ENCODE results near the gene PDLIM1. TPM values are rescaled to one million over a fixed set of nuclear protein-coding genes. Genes with fewer than 3 reads are reported as not detected.
A peak's percentile ranks its signal among the peaks of the same experiment; 100 is the strongest.

Gene PDLIM1
- total and polyA plus RNA-seq, 9 of the 15 experiments (the other 6 are each of a cell fraction or from before 2014, with no cell fraction given): 19.8 to 164 (median 39.1) TPM

DNA sequence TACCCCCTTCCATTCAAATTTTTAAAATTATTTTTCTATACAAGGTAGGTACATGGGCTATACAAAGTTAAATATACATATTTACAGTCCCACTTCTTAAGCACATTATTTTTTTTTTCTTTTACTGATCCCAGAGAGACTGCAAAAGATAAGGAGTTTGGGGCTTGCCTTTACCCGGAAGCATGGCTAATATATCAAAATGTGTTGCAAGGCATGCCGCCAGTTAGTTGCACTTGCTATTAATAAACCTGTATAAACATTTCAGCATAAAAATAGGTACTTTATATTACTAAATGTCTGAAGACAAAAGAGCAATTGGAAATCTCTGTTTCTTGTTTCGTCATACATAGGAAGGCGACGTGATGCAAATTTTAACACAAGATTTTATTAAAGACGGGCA is 21.5 kb upstream of the PDLIM1 start:
- 64% methylated on average over 6 of the region's 6 CpGs for WGBS (ENCODE audit: insufficient coverage, low coverage, missing lambda C conversion rate)
- H2AFZ ChIP-seq (ENCODE audit: low read depth, low read length): no peak overlapping the region
- H3K36me3 ChIP-seq (ENCODE audit: control insufficient read depth, insufficient read depth, low read length): no peaks in the 10 kb centered on the region
- no TSS peak for BruUV-seq (replicated peaks)
- POLR2A ChIA-PET: no interaction called here
- in situ Hi-C loops (cut with MboI): no loop called here
- no peaks in the 10 kb centered on the region for H4K20me1 ChIP-seq (replicated peaks; ENCODE audit: control insufficient read depth, insufficient read depth, low read length)
- no peak overlapping the region for H3K4me3 ChIP-seq
- H3K27me3 ChIP-seq (ENCODE audit: control insufficient read depth in 2 of 2, insufficient read depth in 2 of 2, low read length in 2 of 2): no peaks in the 10 kb centered on the region
- H3K79me2 ChIP-seq (ENCODE audit: control insufficient read depth, insufficient read depth, low read length): no peaks in the 10 kb centered on the region
- no peak for ATAC-seq
- H3K27ac ChIP-seq (ENCODE audit: extremely low read depth, low read depth, low read length): no peak overlapping the region
- H3K4me1 ChIP-seq (replicated peaks in 1 of 2; ENCODE audit: control insufficient read depth in 2 of 2, insufficient read depth in 2 of 2, low read length in 2 of 2): peaks cover 6 to 52% of the 10 kb centered on the region in 2 experiments; a peak in 3 of 5 replicates
- no peak overlapping the region for H3K4me2 ChIP-seq (ENCODE audit: insufficient read depth, low read length)
- no peak for DNase-seq (ENCODE audit: extremely low read depth in 1 of 4, low spot score in 3 of 4)
- intact Hi-C loops (cut with micrococcal nuclease): no loop called here
- no peak for FAIRE-seq
- no peak overlapping the region for H3K9ac ChIP-seq (ENCODE audit: insufficient read depth in 1 of 2, low read depth in 2 of 2, low read length in 2 of 2)
- TF ChIP-seq, protein P1, sequence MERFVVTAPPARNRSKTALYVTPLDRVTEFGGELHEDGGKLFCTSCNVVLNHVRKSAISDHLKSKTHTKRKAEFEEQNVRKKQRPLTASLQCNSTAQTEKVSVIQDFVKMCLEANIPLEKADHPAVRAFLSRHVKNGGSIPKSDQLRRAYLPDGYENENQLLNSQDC (CRISPR knock-in tag; IDR thresholded peaks at IDR 0.05): no peak
- TF ChIP-seq MEIS2 (IDR thresholded peaks at IDR 0.05; ENCODE audit: partially characterized antibody) (peak; percentile 28), TAF9B (IDR thresholded peaks at IDR 0.05; ENCODE audit: partially characterized antibody) (no peak), CEBPB (tag; IDR thresholded peaks at IDR 0.05) (peak; percentile 60), BDP1 (IDR thresholded peaks at IDR 0.05; ENCODE audit: insufficient read depth, insufficient read length) (no peak), ZNF384 (IDR thresholded peaks at IDR 0.05; ENCODE audit: low read depth, low read length) (0 out of 2 replicates have a peak, but pooled peaks have one; percentile 25), ELF1 (tag; IDR thresholded peaks at IDR 0.05) (0 out of 2 replicates have a peak, but pooled peaks have one; percentile 22)
- TF ChIP-seq, protein P2, sequence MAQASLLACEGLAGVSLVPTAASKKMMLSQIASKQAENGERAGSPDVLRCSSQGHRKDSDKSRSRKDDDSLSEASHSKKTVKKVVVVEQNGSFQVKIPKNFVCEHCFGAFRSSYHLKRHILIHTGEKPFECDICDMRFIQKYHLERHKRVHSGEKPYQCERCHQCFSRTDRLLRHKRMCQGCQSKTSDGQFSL (CRISPR knock-in tag; IDR thresholded peaks at IDR 0.05): no peak
- TF ChIP-seq, protein P2 (tag; IDR thresholded peaks at IDR 0.05): no peak
- TF ChIP-seq, protein P3, sequence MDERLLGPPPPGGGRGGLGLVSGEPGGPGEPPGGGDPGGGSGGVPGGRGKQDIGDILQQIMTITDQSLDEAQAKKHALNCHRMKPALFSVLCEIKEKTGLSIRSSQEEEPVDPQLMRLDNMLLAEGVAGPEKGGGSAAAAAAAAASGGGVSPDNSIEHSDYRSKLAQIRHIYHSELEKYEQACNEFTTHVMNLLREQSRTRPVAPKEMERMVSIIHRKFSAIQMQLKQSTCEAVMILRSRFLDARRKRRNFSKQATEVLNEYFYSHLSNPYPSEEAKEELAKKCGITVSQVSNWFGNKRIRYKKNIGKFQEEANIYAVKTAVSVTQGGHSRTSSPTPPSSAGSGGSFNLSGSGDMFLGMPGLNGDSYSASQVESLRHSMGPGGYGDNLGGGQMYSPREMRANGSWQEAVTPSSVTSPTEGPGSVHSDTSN (CRISPR knock-in tag; IDR thresholded peaks at IDR 0.05; ENCODE audit: low read depth): no peak
- TF ChIP-seq, protein P3 (tag; conservative IDR thresholded peaks at IDR 0.05; ENCODE audit: low read depth): 0 out of 2 replicates have a peak, but pooled peaks have one; percentile 29
- no peaks in the 10 kb centered on the region for H3K9me1 ChIP-seq (ENCODE audit: control insufficient read depth, insufficient read depth, low read length)
- CTCF ChIA-PET (ENCODE audit: low intra/inter-chr PET ratio): no interaction called here
- no peaks in the 10 kb centered on the region for H3K9me3 ChIP-seq (replicated peaks; ENCODE audit: control insufficient read depth, insufficient read depth, low read depth, low read length)

Measured in K562 (cell line).